Measurements from ENCODE around the gene MARCHF3.
"Not testable (repeated sequence)": the region's sequence is repeated elsewhere in the genome, so short reads cannot be mapped to it uniquely, and the experiment has no call there.

MARCHF3 gene

DNA sequence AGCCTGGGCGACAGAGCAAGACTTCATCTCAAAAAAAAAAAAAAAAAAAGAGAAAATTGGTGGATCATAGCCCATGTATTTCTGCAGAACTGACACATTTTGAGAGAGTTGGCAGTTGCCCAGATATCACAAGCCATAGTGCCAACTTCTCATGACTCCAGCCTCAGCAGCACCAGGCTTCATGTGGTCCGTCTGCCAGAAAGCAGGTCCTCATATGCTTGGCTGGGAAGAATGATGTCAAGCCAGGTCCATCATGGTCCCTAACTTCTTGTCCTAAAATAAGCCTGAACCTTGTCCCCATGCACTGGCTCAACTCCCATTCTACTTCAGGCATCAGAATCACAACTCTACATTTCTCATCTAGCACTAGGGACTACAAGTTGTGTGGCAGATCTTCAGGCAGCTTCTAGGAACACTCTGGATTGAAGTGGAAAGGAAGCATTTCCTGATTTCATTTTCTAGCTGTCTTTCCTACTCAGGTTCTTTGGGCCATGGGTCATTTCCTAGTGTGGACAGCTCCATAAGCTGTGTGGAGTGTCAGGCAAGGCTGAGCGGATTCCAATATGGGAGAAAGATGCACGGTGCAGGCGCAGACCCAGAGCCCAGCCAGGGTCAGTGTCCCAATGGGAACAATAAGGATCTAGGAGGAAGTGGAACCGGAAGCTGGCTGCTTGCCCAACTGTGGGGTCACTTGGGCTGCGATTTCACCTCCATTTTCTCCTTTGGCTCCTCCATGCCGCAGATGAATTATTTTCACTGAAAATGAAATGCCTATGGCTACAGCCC is 163.3 kb downstream of the MARCHF3 start:
- no peak for DNase-seq

- DNase-seq: no peak
Observed at GRCh38 chr5:126865299-126865698, 165.1 kb downstream of the MARCHF3 start.

DNA sequence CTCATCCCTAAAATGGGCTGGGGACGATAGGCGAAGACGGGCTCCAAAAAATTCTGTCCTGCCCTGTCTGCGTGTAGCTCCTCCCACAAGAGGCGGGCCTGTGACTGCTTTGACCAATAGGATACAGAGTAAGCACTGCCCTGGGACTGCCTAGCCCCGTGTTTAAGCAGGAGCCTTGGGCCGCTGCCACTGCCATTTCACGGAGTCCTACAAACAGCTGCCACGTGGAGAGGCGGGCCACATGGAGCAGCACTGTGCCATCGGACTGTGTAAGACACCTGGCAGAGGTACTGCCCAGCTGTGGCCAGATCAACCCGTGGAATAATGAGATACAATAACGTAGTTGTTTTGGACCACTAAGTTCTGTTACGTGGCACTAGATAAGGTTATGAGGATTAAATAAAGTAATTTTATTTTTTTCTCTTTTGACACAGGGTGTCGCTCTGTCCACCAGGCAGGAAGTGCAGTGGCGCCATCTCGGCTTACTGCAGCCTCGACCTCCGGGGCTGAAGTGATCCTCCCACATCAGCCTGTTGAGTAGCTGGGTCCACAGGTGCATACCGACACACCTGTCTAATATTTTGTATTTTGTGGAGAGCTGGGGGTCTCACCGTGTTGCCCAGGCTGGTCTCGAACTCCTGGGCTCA is 166.2 kb downstream of the MARCHF3 start:
- no peak for DNase-seq

GRCh38 chr5:126863402-126863801 is 167.0 kb downstream of the MARCHF3 start:
- DNase-seq: no peak

- DNase-seq: no peak
Observed at GRCh38 chr5:126858441-126858840, 171.9 kb downstream of the MARCHF3 start.

DNA sequence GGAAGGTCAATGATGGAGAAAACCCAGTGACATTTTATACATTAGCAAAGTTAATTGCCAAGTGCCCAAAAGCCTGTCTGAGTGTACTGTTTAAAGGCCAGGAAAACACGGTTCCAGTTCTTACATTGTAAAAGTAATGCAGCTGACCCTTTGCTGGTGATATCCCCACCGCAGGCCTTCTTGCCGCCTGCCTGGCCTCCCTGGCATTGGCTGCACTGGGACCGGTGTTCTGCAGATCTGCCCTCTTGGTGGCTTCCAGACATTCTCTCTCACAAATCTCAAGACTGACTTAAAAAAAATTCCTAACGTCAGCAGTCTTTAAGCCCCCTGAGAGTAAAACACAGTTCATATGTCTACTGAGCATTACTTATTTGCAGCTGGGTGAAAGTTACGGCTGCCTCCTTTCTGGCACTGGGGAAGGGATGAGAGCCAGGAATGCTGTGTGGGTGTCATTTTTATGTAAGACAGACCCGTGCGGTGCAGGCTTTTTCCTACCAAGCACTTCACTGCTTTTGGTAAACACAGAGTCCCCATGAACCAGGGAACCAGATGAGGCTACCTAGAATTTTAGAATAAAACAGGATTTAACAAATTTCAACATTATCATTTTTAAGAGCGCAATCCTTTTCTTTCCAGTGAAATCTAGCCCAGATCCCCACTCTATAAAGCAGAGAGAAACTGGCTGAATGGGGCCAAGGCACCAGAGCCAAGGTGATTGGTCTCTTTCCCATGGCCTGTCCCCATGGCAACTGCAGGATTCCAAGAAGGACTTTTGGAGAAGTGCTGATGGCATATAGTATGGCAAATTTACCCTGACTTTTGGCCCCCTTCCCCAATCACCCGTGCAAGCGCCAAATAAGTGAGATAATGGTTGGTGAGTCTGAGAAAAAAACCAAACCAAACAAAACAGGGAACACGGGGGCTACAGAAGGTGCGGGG is 172.6 kb downstream of the MARCHF3 start:
- no peak for DNase-seq

DNA sequence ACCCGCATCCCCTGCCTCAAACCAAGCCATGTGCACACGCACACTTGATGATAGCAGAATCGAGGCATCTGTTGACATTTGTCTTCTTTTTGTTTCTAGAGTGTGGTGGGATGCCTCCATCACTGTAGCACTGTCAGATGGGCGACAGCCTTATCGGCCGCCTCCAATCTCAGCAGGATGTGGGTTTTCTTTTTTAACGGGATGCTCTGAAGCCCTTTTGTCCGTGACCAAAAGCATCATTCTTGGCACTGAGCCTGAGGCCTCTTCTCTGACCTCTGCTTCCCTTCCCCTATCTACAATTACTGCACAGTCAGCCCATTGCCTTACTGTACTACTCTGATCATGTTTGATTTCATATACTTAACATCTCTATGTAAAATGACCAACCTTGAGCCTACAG is 175.1 kb downstream of the MARCHF3 start:
- no peak for DNase-seq

DNA sequence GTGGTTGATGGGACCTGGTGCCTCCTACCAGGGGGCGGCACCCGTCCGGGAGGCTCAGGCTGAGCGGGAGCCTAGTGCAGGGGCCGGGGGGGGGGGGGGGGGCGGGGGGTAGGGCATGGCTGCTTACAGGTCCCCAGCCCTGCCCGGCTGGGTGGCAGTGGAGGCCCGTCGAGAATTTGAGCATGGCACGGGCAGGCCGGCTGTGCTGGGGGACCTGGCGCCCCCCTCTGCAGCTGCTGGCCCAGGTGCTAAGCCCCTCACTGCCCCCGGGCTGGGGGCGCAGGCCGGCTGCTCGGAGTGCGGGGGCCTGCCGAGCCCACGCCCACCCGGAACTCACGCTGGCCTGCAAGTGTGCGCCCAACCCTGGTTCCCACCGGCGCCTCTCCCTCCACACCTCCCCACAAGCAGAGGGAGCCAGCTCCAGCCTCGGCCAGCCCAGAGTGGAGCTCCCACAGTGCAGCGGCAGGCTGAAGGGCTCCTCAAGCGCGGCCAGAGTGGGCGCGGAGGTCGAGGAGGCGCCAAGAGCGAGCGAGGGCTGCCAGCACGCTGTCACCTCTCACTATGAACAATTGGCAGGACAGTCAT is 175.7 kb downstream of the MARCHF3 start:
- DNase-seq: no peak

- DNase-seq: not testable (repeated sequence)
Observed at GRCh38 chr5:126853541-126854307, 176.6 kb downstream of the MARCHF3 start.

- DNase-seq: no peak
Observed at GRCh38 chr5:126852841-126853271, 177.5 kb downstream of the MARCHF3 start.

DNA sequence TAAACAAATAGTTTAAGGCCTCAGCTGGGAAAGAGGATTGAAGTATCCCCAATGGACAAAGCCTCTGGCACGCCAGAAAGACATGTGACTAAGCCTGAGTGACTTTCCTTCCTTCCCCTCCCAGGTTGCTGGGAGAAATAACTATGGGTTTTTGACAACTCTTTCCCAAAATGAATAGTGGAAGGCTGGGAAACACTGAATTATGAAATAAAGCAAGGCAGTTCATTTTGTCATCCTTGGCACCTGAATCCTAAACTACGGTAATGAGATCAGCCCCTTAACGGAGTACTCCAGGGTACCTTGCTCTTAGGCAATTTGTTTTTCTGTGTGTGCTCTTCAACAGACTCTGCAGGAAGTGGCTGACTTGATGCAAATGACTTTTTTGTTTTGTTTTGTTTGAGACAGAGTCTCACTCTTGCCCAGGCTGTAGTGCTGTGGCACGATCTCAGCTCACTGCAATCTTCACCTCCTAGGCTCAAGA is 178.2 kb downstream of the MARCHF3 start:
- DNase-seq: no peak

DNA sequence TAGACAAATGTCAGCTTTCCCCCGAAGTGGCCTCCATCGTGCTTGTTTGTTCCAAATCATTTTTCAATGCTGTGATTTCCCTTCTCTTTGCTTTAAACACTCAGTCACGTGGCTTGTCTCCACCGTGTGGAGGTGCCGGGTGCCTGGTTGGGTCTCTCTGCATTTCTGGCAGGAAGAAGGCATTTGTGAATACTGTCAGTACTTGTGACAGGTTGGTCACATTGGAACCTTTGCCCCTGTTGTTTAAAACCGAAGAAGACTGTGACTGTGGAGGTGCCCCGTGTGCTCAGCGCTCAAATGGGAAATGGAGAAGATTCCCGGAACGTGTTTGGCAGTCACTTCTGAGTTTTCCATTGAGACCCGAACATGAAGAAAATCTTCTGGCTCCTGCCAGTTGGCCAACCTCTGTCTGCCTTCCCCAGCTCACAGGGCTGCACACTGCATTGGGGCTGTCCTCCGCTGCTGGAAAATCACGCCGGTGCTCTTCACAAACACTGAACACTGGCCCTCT is 178.8 kb downstream of the MARCHF3 start:
- DNase-seq: no peak

DNA sequence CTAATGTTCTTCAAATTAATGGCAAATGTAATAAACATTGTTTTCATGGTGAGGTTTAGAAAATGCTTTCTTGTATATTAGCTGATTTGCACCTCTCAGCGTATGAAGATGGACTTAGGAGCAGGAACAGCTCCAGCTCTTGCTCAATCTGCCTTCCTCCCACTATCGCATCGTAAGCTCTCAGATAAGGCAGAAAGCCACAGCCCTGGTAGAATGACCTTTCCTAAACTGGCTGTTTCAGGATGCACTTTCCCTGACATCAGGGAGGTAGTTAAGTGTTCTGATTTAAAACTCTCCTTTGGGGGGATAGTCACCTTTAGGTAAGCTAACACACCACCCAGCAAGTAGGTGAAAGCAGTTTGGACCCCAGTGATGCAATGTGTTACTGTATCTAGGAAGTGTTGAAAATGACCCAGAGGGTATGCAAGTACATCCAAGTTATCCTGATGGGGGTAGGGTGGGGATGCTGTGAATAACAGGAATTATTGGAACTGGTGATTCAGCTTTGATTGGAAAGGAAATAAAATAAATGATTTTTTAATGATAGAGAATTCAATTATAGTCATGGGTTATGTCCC is 181.2 kb downstream of the MARCHF3 start:
- no peak for DNase-seq

- DNase-seq: no peak
Observed at GRCh38 chr5:126848253-126848652, 182.1 kb downstream of the MARCHF3 start.

DNA sequence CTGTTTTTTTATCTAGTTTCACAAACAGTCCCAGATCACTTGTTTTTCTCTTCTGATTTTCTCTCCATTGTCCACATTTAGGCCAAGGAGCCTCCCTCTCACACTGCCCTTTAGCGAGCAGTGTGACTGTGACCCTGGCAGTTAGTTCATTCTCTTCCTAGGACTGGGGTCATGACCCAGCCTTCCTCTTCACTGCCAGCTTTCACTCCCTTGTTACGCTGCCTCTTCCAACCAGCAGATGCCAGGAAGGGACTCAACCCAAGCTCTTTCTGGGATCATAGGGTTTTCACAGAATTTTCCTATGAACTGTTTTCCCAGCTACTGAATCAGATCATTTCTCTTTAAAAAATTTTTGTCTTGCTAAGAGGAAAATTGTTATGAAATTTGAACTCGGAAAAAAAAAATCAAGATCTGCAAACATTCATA is 182.5 kb downstream of the MARCHF3 start:
- no peak for DNase-seq

DNA sequence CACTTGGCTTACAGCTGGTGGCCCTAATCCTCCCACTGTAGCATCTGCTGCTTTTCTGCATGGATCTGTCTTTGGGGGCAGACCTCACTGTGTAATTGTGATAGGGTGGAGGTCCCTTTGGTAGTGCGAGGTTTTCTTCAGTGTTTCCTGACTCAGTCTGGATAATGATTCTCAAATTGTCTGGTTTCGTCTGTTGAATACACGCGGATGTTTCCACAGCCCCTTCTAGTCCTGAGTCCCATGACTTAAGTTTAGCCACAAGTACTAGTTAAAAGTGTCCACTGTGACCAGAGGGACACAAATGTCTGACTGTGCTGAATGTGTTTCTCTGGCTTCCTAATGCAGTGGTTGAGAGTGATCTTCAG is 182.9 kb downstream of the MARCHF3 start:
- DNase-seq: no peak

DNA sequence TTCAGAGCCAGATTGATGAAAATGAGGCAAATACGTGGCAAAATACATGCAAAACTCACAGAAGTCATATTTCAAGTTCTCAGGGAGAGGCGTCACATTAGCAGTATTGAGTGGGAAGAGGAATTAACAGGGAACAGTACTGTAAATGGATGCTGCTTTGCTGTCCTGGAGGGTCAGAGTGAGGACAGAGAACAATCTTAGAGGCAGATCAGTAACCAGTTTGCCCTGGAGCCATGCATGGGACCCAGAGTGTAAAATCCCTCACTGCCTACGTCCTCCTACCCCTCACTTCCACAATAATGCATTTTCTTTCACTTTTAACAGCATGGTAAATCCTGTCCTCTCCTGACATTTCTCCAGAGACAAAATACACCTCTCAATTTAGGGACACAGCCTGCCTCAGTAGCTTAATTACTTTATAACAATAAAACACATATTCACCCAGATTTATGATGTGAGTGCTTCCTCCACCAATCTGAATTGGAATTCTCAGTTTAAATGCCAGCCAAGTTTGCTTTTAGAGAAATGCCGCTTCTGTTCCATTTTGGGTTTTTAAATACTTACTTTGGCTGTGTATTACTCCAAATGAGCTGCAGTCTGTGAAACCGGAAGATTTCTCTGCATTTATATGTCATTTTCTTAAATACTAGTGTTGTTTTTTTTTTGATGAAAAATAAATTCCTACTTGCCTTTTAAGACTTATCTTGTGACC is 183.5 kb downstream of the MARCHF3 start:
- DNase-seq: no peak

DNA sequence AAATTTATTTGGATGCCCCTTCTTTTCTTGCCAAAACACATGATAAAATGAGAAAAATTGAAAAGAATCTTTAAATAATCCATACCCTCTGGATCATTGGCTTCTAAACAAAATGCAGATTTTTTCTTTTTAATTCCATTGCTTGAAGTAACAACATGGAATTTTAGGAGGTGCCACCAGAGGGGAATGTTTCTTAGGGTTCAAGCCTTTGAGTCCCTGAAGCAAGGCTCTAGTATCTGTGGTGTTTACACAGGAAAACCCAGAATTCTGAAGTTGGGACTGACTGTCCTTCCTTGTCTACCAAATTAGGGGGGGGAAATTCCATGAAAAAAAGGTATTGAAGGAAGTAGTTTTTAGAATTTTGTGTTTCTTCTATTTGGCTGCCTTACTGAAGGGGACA is 184.0 kb downstream of the MARCHF3 start:
- DNase-seq: no peak

DNA sequence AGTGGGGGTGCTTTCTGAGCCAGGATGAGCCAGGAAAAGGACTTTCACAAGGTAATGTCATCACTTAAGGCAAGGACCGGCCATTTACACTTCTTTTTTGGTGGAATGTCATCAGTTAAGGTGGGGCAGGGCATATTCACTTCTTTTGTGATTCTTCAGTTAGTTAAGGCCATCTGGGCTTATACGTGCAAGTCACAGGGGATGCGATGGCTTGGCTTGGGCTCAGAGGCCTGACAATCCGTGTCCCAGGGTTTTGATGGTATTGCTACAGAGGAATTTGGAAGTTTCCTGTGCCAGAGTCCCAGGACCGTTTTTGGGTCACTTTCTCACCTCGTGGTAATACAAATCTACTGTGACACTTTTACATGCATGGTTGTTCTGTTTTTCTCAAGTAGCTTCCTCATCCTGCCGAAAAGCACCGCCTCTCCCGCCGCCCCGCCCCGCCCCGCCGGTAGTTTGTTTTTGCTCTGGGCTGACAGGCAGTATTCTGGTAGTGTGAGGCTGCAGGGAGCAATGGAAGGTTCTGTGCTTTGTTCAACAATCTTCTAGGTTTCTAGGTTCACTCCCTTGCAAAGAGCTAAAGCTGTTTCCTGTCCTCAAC is 184.8 kb downstream of the MARCHF3 start:
- DNase-seq: not testable (repeated sequence)

- DNase-seq: not testable (repeated sequence)
Observed at GRCh38 chr5:126843375-126843774, 187.0 kb downstream of the MARCHF3 start.

All from KG1 (cell line).